Bone marrow (tissue), 2 donors: ENCODE data around the gene SPEF2.
"Not testable (repeated sequence)": the region's sequence is repeated elsewhere in the genome, so short reads cannot be mapped to it uniquely, and the experiment has no call there.

ENCODE experiments used
- DNase-seq, 2 donors: peaks; one replicate each; lab custom pipeline; 2025; lab: John Stamatoyannopoulos, UW

The SPEF2 gene

DNA sequence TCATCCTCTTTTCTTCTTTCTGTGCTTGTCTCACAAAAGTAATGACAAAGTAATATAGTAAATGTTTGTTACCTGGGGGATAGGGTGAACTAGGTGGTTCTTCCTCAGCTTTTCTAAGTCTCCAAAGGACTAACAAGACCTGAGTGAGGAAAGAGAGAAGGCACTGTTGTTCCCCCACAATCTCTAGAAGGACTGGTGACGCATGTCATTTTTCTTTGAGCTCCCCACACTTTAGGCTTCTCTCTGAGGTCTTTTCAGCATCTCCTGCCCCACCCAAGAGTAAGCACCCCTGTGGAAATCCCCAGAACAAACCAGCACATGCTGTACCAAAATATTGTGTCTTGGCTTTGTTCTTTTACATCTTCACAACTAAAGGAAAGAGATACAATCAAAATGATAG, 236.6 kb downstream of the SPEF2 start:
- DNase-seq: no peak

DNA sequence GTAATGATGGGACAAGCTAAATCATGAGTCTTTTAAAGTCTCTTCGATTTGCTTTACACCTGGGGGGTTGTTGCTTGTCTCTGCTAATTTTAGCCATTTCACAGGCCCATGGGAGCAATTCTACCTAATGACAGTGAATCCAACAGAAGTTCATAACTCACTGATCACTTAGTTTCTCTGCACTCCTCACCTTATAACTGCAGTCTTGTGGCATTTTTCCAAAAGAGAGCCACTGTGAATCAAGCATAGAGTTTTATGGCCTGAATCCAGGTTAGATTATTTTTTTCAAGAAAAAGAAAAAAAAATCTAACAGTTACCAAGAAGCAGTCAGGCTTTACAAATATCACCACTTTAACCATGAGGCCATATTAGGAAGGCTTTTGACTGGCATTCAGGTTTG, 237.5 kb downstream of the SPEF2 start:
- DNase-seq: no peak

- not testable (repeated sequence) for DNase-seq
These were observed 238.6 kb downstream of the SPEF2 start for GRCh38 chr5:35856186-35856764.

- DNase-seq: peak in 1 of 2 donors; percentile 46
These were observed 239.2 kb downstream of the SPEF2 start, which contains the start of gene IL7R for GRCh38 chr5:35856765-35857351. Gene IL7R (plus strand): TSS chr5:35856891. CDS start chr5:35856978, 87 bp downstream.

GRCh38 chr5:35857606-35858205, 240.0 kb downstream of the SPEF2 start:
- DNase-seq: no peak

DNA sequence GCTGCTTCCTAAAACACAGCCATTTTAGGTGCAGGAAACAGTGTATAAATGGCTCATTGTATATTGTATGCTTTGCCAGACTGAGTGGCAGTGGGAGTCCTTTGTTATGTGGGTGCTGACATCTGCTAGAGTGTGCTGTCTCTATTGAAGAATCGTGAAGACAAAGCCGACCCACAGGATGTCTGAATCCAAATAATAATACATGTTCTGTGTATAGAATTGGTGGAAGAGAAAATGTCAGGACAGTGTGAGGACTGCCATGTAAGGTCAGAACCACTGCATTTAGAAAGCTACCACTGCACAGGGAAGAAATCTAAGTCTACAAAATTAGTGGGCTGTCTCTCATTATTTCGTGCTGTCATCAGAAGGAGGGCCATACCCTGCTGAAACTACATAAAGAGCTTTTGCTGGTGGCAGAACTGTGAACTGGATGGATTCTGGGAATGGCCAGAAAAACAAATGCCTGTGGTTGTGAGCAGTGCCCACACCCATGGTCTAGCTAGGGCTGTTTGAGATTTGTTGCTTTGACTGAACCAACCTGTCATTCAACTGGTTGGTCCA, 241.5 kb downstream of the SPEF2 start:
- DNase-seq: no peak

DNA sequence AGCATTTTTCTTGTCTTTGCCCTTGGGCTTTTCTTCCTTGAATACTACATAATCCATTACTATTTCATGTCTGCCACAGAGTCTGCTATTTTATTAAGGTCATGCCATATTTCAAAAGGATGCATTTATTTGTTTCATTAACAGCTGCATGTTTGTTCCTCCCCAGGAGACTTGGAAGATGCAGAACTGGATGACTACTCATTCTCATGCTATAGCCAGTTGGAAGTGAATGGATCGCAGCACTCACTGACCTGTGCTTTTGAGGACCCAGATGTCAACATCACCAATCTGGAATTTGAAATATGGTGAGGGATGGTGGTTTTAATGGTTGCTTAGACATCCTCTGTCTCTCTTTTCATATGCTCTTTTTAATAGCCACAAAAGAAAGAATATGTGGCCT, 243.0 kb downstream of the SPEF2 start:
- no peak for DNase-seq

DNA sequence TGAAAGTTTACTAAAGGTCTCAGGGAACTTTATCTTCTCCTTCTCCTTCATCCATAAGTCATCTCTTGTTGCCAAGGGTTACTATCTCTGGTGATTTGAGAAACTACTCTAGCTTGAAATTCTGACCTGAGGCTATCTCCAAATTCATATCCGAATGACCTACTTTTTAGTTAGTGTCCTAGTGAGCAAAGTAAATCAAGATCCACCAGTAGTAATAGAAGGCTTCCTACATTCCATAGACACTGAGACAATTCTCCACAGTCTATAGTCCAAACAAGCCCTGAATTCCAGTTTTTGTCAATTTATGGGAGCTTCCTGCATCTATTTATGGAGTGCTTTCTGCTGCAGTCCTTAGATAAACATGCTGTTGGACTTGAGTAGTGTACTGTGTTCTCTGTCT, 244.1 kb downstream of the SPEF2 start:
- no peak for DNase-seq

DNA sequence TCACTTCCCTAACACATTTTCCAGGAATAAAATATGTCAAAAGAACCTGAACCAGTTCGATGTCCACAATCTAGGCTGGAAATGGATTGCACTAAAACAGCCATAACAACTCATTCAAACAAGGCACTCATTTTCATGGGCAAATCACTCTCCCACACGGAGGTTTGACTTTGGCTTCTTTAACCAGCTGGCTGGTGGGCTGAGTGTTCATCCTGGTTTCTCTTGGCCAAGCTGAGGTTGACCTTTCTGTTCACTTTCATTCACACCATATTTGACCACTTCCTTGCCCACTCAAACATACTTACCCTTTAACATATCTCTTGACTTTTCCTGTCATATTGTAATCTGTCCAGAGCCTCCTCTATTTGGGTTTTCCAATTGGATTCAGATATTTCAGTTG, 244.5 kb downstream of the SPEF2 start:
- DNase-seq: no peak

- DNase-seq: peak in 1 of 2 donors; percentile 20
These were observed 245.5 kb downstream of the SPEF2 start for GRCh38 chr5:35863159-35863558.
